H4 (cell line): ENCODE measurements around the gene FBLN1. TPM values are rescaled to one million over a fixed set of nuclear protein-coding genes. Genes with fewer than 3 reads are reported as not detected.
"Not testable (repeated sequence)": the region's sequence is repeated elsewhere in the genome, so short reads cannot be mapped to it uniquely, and the experiment has no call there.

Experiments used
- DNase-seq: peaks from one replicate; pipeline ENCODE4 v3.0.0-alpha.2; 2015; ENCODE audit warnings: low spot score
- total RNA-seq: library from RNA; depleted of rRNA; stranded (reverse); fragments of >200 nt; shearing (Covaris generic); gene quantifications from 2 replicates; pipeline ENCODE4 v1.2.3, GENCODE V29; 2014

FBLN1 gene
- total RNA-seq, 1 experiment from 2014 or later = 0.37 TPM

DNA sequence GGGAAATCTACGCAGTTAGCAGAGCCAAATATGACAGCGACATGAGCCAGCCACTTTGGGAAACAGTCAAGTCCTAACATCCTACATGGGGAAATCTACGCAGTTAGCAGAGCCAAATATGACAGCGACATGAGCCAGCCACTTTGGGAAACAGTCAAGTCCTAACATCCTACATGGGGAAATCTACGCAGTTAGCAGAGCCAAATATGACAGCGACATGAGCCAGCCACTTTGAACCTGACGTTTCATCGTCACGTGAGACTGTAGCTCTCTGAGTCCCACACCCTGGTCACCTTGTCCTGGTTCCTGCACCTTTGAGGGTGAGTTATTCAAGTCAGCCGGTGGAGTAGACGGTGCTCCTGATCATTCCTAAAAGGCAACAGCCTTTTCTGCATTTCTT lies 105.4 kb downstream of the FBLN1 start:
- DNase-seq = not testable (repeated sequence)

DNA sequence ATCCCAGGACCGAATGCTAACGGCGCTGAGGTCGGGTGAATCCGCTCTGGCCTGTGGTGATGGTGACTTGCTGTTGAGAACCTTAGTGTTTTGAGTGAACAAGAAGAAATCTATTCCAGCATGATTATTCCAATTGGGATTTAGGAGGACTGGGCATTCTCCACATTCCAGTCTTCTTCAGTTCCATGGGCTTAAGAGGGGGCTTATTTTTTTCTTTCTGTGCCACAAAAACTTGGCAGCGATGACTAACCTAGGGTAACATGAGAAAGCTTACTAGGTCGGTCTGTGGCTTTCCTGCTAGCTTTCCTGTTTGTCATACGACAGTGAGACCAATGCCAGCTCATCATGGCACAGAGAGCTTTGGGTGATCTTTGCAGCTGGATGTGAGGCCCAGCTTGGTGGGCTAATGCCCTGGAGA lies 106.1 kb downstream of the FBLN1 start:
- peak; percentile 95 for DNase-seq

DNA sequence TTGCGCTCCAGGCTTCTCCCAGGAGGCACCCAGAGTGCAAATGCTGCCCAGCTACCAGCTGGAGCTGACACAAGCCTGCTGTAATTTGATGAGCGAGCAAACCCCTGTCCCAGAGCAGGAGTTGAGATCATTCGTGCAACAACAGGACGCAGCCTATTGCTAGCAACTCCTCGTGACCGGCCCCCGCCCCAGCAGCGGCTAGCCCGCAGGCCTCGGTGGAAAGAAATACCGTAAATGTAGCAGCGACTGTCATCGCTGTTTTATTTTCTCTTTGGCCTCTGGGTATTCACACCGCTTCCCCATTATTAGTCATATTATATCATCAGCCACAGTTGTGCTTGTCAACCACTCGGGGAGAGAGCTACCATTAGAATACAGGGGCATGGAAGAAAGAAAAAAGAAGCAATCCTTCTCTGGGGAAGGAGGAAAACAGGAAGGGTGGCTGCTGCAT lies 109.8 kb downstream of the FBLN1 start:
- DNase-seq = peak; percentile 78

DNA sequence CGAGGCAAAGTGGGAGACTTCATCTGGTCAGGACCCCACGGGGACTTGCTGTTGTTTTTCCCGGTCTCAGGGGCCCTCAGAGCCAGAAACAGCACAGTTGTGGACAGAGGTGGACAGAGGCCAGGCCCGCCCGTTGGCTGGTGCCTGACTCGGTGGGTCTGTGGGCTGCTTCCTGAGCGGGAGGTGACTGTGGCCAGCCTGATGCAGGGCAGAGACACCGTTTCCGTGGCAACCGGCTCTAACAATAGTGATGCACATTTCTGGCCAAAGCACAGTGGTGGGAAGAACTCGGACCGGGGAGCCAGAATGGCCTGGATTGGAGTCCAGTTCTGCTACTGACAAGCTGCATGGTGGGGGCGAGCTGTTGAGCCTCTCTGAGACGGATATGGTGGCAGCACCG lies 110.3 kb downstream of the FBLN1 start:
- no peak for DNase-seq

GRCh38 chr22:45615364-45615763 lies 112.7 kb downstream of the FBLN1 start:
- DNase-seq = no peak

DNA sequence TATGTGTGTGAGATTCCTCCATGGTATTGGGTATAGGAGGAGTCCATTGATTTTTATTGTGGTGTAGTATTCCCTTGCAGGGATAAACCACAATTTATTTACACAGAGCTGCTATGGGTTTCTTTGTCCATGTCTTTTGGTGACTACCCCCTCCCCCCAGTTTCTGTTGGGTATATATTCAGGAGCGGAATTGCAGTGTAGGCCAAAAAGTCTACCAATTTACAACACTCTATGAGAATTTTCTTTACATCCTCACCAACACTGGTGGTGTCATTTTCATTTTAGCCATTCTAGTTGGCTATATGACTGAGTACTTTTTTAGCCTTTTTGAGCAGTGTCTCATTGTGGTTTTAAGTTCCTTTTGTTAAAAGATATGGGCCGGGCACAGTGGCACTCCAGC lies 113.7 kb downstream of the FBLN1 start:
- no peak for DNase-seq

GRCh38 chr22:45617948-45618347 lies 115.3 kb downstream of the FBLN1 start:
- DNase-seq = no peak

DNA sequence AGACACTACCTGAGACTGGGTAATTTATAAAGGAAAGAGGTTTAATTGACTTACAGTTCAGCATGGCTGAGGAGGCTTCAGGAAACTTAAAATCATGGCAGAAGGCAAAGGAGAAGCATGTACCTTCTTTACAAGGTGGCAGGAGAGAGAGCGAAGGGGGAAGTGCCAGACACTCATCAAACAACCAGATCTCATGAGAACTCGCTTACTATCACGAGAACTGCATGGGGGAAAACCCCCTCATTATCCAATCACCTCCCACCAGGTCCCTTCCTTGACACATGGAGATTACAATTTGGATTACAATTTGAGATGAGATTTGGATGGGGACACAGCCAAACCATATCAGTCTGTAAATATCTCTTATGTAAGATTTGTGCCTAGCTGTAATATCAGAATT lies 118.0 kb downstream of the FBLN1 start:
- DNase-seq = no peak

- DNase-seq = no peak
These were observed 119.3 kb downstream of the FBLN1 start for GRCh38 chr22:45621836-45622600.

GRCh38 chr22:45623464-45624145 lies 120.9 kb downstream of the FBLN1 start:
- not testable (repeated sequence) for DNase-seq

DNA sequence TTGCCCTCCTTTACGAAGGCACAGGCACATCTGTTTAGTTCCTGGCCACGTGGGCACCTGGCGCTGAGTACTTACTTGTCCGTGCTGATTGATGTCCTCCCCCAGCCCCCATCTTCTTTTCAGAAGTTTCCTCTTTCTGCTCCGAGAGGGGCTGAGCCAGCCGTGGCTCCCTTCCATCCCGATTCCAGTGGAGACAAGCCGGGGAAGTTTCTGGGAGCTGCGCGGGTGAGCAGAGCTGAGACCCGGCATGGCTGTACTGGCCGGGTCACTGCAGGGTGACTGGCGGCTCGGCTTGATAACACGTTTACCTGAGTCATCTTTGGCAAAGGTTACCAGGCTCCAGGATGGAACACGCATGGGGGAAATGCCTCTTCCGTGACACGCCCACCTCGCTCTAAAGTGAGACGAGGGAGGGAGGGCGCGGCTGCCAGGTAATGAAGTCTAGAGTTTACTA lies 123.5 kb downstream of the FBLN1 start:
- DNase-seq = peak; percentile 61

DNA sequence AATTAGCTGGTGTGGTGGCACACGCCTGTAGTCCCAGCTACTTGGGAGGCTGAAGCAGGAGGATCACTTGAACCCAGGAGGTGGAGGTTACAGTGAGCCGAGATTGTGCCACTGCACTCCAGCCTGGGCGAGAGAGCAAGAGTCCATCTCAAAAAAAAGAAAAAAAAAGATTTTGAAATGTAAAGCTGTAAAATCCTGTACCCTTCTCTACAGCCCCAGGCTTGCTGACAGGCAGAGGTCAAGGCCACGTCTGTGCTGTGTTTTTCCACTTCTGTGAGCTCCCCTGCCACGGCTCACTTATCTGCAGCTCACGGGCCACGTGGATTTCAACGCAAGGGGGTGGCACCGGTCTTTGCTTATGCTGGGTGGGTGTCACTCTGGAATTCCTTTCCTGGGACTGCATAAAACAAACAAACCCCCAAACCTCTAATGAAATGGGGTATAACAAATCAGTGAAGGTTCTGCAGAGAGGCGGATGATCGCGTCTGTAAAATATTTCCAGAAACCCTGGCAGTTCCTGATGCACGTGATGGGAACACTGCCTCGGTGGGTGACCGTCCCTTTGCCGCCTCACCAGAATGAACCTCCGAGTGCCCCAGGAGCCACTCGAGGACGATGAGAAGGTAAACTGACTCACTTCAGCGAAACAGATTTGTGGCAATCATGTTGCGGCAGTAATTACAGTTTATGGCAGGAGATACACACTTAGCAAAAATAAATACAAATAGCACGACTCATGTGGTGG lies 125.0 kb downstream of the FBLN1 start:
- no peak for DNase-seq

GRCh38 chr22:45628515-45628914 lies 125.8 kb downstream of the FBLN1 start:
- DNase-seq = no peak

- DNase-seq = no peak
These were observed 126.9 kb downstream of the FBLN1 start for GRCh38 chr22:45629469-45630089.

GRCh38 chr22:45630436-45630835 lies 127.8 kb downstream of the FBLN1 start:
- DNase-seq = no peak

DNA sequence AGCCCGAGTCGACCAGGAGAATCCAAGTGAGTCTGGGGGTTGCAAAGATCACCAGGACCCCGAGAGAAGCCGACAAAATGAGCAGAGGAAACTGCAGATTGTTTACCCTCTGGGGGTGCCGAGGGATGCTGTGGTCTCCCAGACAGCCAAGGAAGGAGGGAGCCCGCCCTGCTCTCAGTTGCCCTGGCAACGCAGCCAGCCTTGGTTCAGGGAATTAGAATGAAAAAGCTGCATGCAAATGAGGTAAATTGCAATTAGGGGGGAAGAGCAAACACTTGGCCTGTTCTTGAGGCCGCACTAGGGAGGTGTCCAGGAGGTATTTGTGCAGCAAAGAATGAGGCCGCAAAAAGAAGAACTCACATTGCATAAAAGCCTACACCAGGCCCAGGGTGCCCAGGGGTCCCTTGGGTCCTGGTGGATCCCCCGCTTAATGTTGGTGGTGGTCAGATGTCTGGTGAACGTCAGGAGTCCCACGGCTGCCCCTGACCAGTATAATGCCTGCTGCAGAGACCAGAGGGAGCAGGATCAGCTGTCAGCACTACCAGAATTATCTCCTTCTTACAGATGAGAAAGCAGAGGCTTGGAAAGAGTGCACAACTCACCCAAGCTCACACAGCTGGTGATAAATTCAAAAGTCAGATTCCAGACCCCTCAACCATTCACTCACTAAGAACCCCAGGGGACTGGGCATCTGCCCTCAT lies 128.6 kb downstream of the FBLN1 start:
- no peak for DNase-seq

GRCh38 chr22:45631841-45632238 lies 129.2 kb downstream of the FBLN1 start:
- no peak for DNase-seq

GRCh38 chr22:45632791-45633515 lies 130.3 kb downstream of the FBLN1 start:
- no peak for DNase-seq

- DNase-seq = no peak
These were observed 134.0 kb downstream of the FBLN1 start for GRCh38 chr22:45636683-45637082.

- DNase-seq = no peak
These were observed 135.5 kb downstream of the FBLN1 start for GRCh38 chr22:45638197-45638596.
